Measurements from ENCODE around the gene PPM1H. TPM values are rescaled to one million over a fixed set of nuclear protein-coding genes. Genes with fewer than 3 reads are reported as not detected.

Gene PPM1H
- total and polyA plus RNA-seq, 4 donors: 2.3 to 7.2 (median 4.1) TPM

DNA sequence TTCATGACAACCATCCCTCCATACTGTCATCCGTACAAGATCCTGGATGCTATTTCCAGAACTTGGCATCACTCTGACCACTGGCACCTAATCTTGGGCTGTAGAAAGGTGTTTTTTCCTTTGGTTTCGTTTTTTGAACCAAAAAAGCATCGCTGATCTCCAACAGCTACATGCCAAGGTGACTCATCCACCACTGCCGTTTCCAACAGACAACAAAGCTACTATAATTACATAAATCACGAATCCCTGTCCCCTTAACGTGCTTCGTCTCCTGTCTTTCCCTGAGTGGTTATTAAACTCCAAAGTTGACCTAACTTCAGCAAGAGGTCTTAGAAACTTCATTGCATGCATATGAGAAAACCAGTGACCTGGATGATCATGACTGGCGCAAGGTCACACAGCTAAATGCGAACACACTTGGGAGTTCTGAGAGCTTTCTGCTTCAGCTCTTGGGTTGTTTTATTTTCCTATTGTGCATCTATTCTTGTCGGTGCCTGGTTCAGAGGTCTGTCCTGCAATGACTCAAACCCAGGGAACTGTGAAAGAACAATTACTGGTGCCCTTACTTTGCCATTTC is 99.9 kb downstream of the PPM1H start:
- Histone ChIP-seq H3K4me1 (ENCODE audit: control insufficient read depth in 4 of 4, insufficient read depth in 4 of 4, low read length in 3 of 4) (no peaks in the 10 kb centered on the region), H3K9ac (ENCODE audit: low read depth in 1 of 2, low read length in 2 of 2) (no peak overlapping the region), H3K27ac (ENCODE audit: low read depth in 1 of 2, low read length in 2 of 2) (no peak overlapping the region), H3K9me3 (ENCODE audit: control insufficient read depth in 4 of 4, low read length in 3 of 4) (no peaks in the 10 kb centered on the region), H3K4me3 (ENCODE audit: low read depth in 1 of 3, low read length in 3 of 3) (no peak overlapping the region), H3K36me3 (ENCODE audit: control insufficient read depth in 4 of 4, insufficient read depth in 3 of 4, low read depth in 1 of 4, low read length in 3 of 4) (no peaks in the 10 kb centered on the region), H3K27me3 (ENCODE audit: control insufficient read depth in 4 of 4, insufficient read depth in 4 of 4, low read length in 3 of 4) (no peaks in the 10 kb centered on the region)
- TF ChIP-seq FOXA2 (IDR thresholded peaks at IDR 0.05) (no peak), HNF4A (conservative IDR thresholded peaks at IDR 0.05) (no peak), HNF4G (IDR thresholded peaks at IDR 0.05) (no peak), NR2F2 (IDR thresholded peaks at IDR 0.05) (no peak), TAF1 (conservative IDR thresholded peaks at IDR 0.05) (no peak), GABPA (IDR thresholded peaks at IDR 0.05 in 1 of 2, conservative IDR thresholded peaks at IDR 0.05 in 1 of 2) (no peak), RAD21 (IDR thresholded peaks at IDR 0.05) (no peak), JUND (IDR thresholded peaks at IDR 0.05) (no peak), YY1 (IDR thresholded peaks at IDR 0.05) (no peak), FOXA1 (IDR thresholded peaks at IDR 0.05) (no peak), SP1 (IDR thresholded peaks at IDR 0.05) (no peak), RXRA (IDR thresholded peaks at IDR 0.05) (no peak)
- TF ChIP-seq, protein P1, sequence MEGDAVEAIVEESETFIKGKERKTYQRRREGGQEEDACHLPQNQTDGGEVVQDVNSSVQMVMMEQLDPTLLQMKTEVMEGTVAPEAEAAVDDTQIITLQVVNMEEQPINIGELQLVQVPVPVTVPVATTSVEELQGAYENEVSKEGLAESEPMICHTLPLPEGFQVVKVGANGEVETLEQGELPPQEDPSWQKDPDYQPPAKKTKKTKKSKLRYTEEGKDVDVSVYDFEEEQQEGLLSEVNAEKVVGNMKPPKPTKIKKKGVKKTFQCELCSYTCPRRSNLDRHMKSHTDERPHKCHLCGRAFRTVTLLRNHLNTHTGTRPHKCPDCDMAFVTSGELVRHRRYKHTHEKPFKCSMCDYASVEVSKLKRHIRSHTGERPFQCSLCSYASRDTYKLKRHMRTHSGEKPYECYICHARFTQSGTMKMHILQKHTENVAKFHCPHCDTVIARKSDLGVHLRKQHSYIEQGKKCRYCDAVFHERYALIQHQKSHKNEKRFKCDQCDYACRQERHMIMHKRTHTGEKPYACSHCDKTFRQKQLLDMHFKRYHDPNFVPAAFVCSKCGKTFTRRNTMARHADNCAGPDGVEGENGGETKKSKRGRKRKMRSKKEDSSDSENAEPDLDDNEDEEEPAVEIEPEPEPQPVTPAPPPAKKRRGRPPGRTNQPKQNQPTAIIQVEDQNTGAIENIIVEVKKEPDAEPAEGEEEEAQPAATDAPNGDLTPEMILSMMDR (IDR thresholded peaks at IDR 0.05; ENCODE audit: low read depth, low read length, missing input control): no peak
- TF ChIP-seq, protein P2, sequence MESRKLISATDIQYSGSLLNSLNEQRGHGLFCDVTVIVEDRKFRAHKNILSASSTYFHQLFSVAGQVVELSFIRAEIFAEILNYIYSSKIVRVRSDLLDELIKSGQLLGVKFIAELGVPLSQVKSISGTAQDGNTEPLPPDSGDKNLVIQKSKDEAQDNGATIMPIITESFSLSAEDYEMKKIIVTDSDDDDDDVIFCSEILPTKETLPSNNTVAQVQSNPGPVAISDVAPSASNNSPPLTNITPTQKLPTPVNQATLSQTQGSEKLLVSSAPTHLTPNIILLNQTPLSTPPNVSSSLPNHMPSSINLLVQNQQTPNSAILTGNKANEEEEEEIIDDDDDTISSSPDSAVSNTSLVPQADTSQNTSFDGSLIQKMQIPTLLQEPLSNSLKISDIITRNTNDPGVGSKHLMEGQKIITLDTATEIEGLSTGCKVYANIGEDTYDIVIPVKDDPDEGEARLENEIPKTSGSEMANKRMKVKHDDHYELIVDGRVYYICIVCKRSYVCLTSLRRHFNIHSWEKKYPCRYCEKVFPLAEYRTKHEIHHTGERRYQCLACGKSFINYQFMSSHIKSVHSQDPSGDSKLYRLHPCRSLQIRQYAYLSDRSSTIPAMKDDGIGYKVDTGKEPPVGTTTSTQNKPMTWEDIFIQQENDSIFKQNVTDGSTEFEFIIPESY (IDR thresholded peaks at IDR 0.05): no peak
- TF ChIP-seq, protein P3, sequence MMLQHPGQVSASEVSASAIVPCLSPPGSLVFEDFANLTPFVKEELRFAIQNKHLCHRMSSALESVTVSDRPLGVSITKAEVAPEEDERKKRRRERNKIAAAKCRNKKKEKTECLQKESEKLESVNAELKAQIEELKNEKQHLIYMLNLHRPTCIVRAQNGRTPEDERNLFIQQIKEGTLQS (IDR thresholded peaks at IDR 0.05): no peak
- TF ChIP-seq, protein P4, sequence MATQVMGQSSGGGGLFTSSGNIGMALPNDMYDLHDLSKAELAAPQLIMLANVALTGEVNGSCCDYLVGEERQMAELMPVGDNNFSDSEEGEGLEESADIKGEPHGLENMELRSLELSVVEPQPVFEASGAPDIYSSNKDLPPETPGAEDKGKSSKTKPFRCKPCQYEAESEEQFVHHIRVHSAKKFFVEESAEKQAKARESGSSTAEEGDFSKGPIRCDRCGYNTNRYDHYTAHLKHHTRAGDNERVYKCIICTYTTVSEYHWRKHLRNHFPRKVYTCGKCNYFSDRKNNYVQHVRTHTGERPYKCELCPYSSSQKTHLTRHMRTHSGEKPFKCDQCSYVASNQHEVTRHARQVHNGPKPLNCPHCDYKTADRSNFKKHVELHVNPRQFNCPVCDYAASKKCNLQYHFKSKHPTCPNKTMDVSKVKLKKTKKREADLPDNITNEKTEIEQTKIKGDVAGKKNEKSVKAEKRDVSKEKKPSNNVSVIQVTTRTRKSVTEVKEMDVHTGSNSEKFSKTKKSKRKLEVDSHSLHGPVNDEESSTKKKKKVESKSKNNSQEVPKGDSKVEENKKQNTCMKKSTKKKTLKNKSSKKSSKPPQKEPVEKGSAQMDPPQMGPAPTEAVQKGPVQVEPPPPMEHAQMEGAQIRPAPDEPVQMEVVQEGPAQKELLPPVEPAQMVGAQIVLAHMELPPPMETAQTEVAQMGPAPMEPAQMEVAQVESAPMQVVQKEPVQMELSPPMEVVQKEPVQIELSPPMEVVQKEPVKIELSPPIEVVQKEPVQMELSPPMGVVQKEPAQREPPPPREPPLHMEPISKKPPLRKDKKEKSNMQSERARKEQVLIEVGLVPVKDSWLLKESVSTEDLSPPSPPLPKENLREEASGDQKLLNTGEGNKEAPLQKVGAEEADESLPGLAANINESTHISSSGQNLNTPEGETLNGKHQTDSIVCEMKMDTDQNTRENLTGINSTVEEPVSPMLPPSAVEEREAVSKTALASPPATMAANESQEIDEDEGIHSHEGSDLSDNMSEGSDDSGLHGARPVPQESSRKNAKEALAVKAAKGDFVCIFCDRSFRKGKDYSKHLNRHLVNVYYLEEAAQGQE (IDR thresholded peaks at IDR 0.05): no peak
- TF ChIP-seq, protein P5, sequence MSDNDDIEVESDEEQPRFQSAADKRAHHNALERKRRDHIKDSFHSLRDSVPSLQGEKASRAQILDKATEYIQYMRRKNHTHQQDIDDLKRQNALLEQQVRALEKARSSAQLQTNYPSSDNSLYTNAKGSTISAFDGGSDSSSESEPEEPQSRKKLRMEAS (IDR thresholded peaks at IDR 0.05): no peak
- whole genome bisulfite sequencing: 91% methylated on average over 10 of the region's 10 CpGs
- no peak for DNase-seq (ENCODE audit: low spot score)

Measured in liver (tissue), 9 donors.